ENCODE data around the gene ARMH1.
"Not testable (repeated sequence)": the region's sequence is repeated elsewhere in the genome, so short reads cannot be mapped to it uniquely, and the experiment has no call there.

The ARMH1 gene

GRCh38 chr1:44666719-44667118 lies 7.8 kb upstream of the ARMH1 start:
- H3K4me3 ChIP-seq; H3K4me1 ChIP-seq; DNase-seq (ENCODE audit: low spot score in 2 of 2); H3K9me3 ChIP-seq; H3K36me3 ChIP-seq (replicated peaks); H3K27me3 ChIP-seq (ENCODE audit: low read depth); in situ Hi-C loops (cut with MboI; ENCODE audit: low sequenced_read_pairs): not testable (repeated sequence)

GRCh38 chr1:44670751-44671640 lies 3.5 kb upstream of the ARMH1 start:
- H3K4me1 ChIP-seq, result peaks cover 17% of the 10 kb centered on the region
- in situ Hi-C loops (cut with MboI; ENCODE audit: low sequenced_read_pairs), result no loop called here
- no peaks in the 10 kb centered on the region for H3K9me3 ChIP-seq
- DNase-seq (ENCODE audit: low spot score in 2 of 2), result no peak
- H3K4me3 ChIP-seq, result no peak overlapping the region
- H3K36me3 ChIP-seq (replicated peaks), result no peaks in the 10 kb centered on the region
- no peaks in the 10 kb centered on the region for H3K27me3 ChIP-seq (ENCODE audit: low read depth)

- in situ Hi-C loops (cut with MboI; ENCODE audit: low sequenced_read_pairs), result no loop called here
- Histone ChIP-seq H3K9me3 (no peaks in the 10 kb centered on the region), H3K4me1 (peaks cover 21% of the 10 kb centered on the region), H3K27me3 (ENCODE audit: low read depth) (no peaks in the 10 kb centered on the region), H3K4me3 (no peak overlapping the region), H3K36me3 (replicated peaks) (no peaks in the 10 kb centered on the region)
- peak; percentile 52 to 74 for DNase-seq (ENCODE audit: low spot score in 2 of 2)
Observed at GRCh38 chr1:44672254-44672955, 2.1 kb upstream of the ARMH1 start.

- Histone ChIP-seq H3K9me3 (no peaks in the 10 kb centered on the region), H3K36me3 (replicated peaks) (no peaks in the 10 kb centered on the region), H3K27me3 (ENCODE audit: low read depth) (no peaks in the 10 kb centered on the region), H3K4me1 (peaks cover 21% of the 10 kb centered on the region), H3K4me3 (peak overlapping the region; percentile 56)
- in situ Hi-C loops (cut with MboI; ENCODE audit: low sequenced_read_pairs), result no loop called here
- DNase-seq (ENCODE audit: low spot score in 2 of 2), result no peak
Observed at GRCh38 chr1:44672961-44673674, 1.4 kb upstream of the ARMH1 start.

- Histone ChIP-seq H3K27me3 (ENCODE audit: low read depth) (no peaks in the 10 kb centered on the region), H3K4me3 (peak overlapping the region; percentile 56), H3K36me3 (replicated peaks) (no peaks in the 10 kb centered on the region), H3K4me1 (peaks cover 21% of the 10 kb centered on the region), H3K9me3 (no peaks in the 10 kb centered on the region)
- in situ Hi-C loops (cut with MboI; ENCODE audit: low sequenced_read_pairs), result no loop called here
- DNase-seq (ENCODE audit: low spot score in 2 of 2), result no peak
Observed at GRCh38 chr1:44673675-44674112, 820 bp upstream of the ARMH1 start.

- Histone ChIP-seq H3K4me3 (no peak overlapping the region), H3K36me3 (replicated peaks) (no peaks in the 10 kb centered on the region), H3K9me3 (no peaks in the 10 kb centered on the region), H3K4me1 (peaks cover 21% of the 10 kb centered on the region), H3K27me3 (ENCODE audit: low read depth) (no peaks in the 10 kb centered on the region)
- no peak for DNase-seq (ENCODE audit: low spot score in 2 of 2)
- in situ Hi-C loops (cut with MboI; ENCODE audit: low sequenced_read_pairs), result no loop called here
Observed at GRCh38 chr1:44675186-44675585, 672 bp downstream of the ARMH1 start.

GRCh38 chr1:44676484-44677200 lies 2.1 kb downstream of the ARMH1 start:
- in situ Hi-C loops (cut with MboI; ENCODE audit: low sequenced_read_pairs), result no loop called here
- no peak overlapping the region for H3K4me3 ChIP-seq
- H3K4me1 ChIP-seq, result peaks cover 21% of the 10 kb centered on the region

GRCh38 chr1:44677201-44677766 lies 2.8 kb downstream of the ARMH1 start:
- Histone ChIP-seq H3K4me1 (peaks cover 18% of the 10 kb centered on the region), H3K9me3 (no peaks in the 10 kb centered on the region; the same call in 1 of the 2 replicates), H3K36me3 (replicated peaks) (no peaks in the 10 kb centered on the region), H3K4me3 (no peak overlapping the region), H3K27me3 (ENCODE audit: low read depth) (no peaks in the 10 kb centered on the region)
- in situ Hi-C loops (cut with MboI; ENCODE audit: low sequenced_read_pairs), result no loop called here
- DNase-seq (ENCODE audit: low spot score in 2 of 2), result peak; percentile 30 to 76

More at GRCh38 chr1:44676484-44677200, 2.1 kb downstream of the ARMH1 start:
- H3K27me3 ChIP-seq (ENCODE audit: low read depth), result no peaks in the 10 kb centered on the region
- no peak for DNase-seq (ENCODE audit: low spot score in 2 of 2)
- no peaks in the 10 kb centered on the region for H3K36me3 ChIP-seq (replicated peaks)
- H3K9me3 ChIP-seq, result no peaks in the 10 kb centered on the region

- Histone ChIP-seq H3K36me3 (replicated peaks) (no peaks in the 10 kb centered on the region), H3K4me1 (peaks cover 17% of the 10 kb centered on the region), H3K4me3 (no peak overlapping the region), H3K9me3 (no peaks in the 10 kb centered on the region; the same call in 1 of the 2 replicates), H3K27me3 (ENCODE audit: low read depth) (no peaks in the 10 kb centered on the region)
- in situ Hi-C loops (cut with MboI; ENCODE audit: low sequenced_read_pairs), result no loop called here
- no peak for DNase-seq (ENCODE audit: low spot score in 2 of 2)
Observed at GRCh38 chr1:44678120-44678519, 3.6 kb downstream of the ARMH1 start.

- H3K4me3 ChIP-seq, result no peak overlapping the region
- peaks cover 12% of the 10 kb centered on the region for H3K4me1 ChIP-seq
- H3K36me3 ChIP-seq (replicated peaks), result no peaks in the 10 kb centered on the region
- DNase-seq (ENCODE audit: low spot score in 2 of 2), result no peak
- no peaks in the 10 kb centered on the region for H3K27me3 ChIP-seq (ENCODE audit: low read depth)
- in situ Hi-C loops (cut with MboI; ENCODE audit: low sequenced_read_pairs), result no loop called here
- H3K9me3 ChIP-seq, result no peaks in the 10 kb centered on the region; the same call in 1 of the 2 replicates
Observed at GRCh38 chr1:44678626-44679025, 4.1 kb downstream of the ARMH1 start.

GRCh38 chr1:44679468-44679867 lies 5.0 kb downstream of the ARMH1 start:
- in situ Hi-C loops (cut with MboI; ENCODE audit: low sequenced_read_pairs), result no loop called here
- no peaks in the 10 kb centered on the region for H3K27me3 ChIP-seq (ENCODE audit: low read depth)
- peaks cover 11% of the 10 kb centered on the region for H3K4me1 ChIP-seq
- DNase-seq (ENCODE audit: low spot score in 2 of 2), result no peak
- no peaks in the 10 kb centered on the region; the same call in 1 of the 2 replicates for H3K9me3 ChIP-seq
- no peaks in the 10 kb centered on the region for H3K36me3 ChIP-seq (replicated peaks)
- H3K4me3 ChIP-seq, result no peak overlapping the region

- Histone ChIP-seq H3K9me3 (no peaks in the 10 kb centered on the region; the same call in 1 of the 2 replicates), H3K4me1 (peaks cover 2% of the 10 kb centered on the region; the same call in 1 of the 2 replicates), H3K27me3 (ENCODE audit: low read depth) (no peaks in the 10 kb centered on the region), H3K36me3 (replicated peaks) (no peaks in the 10 kb centered on the region), H3K4me3 (no peak overlapping the region)
- in situ Hi-C loops (cut with MboI; ENCODE audit: low sequenced_read_pairs), result no loop called here
- no peak for DNase-seq (ENCODE audit: low spot score in 2 of 2)
Observed at GRCh38 chr1:44681905-44682882, 7.7 kb downstream of the ARMH1 start.
